Measurements from ENCODE around the gene CNNM3.

- no peak for TF ChIP-seq CTCF (IDR thresholded peaks at IDR 0.05)
- no peak for TF ChIP-seq POLR2A (IDR thresholded peaks at IDR 0.05)
- no peak for TF ChIP-seq POLR2AphosphoS5 (IDR thresholded peaks at IDR 0.05)
These were observed 62.1 kb downstream of the CNNM3 start for GRCh38 chr2:96878171-96878570.

All from prostate gland (tissue), 2 donors.